H9 (cell line): Measurements from ENCODE around the gene HES6. TPM values are rescaled to one million over a fixed set of nuclear protein-coding genes. Genes with fewer than 3 reads are reported as not detected.

ENCODE experiments used
- DNase-seq: peaks from one replicate; pipeline ENCODE4 v3.0.0-alpha.2; 2017
- H2AFZ ChIP-seq: one replicate; pipeline ENCODE4 v1.6.1; 2013; ENCODE audit warnings: mild to moderate bottlenecking, low read length, control low read depth, moderate library complexity
- H2AK5ac ChIP-seq: 2 replicates; pipeline ENCODE4 v1.6.1; 2013; ENCODE audit warnings: low read length, control low read depth, mixed read lengths; ENCODE audit not compliant: insufficient read length
- H2BK120ac ChIP-seq: one replicate; pipeline ENCODE4 v1.6.1; 2013; ENCODE audit warnings: low read depth, mild to moderate bottlenecking, low read length, control low read depth, inconsistent platforms; ENCODE audit not compliant: poor library complexity, severe bottlenecking
- H2BK12ac ChIP-seq: 2 replicates; pipeline ENCODE4 v1.6.1; 2013; ENCODE audit warnings: low read length, control low read depth, mixed read lengths, low read depth; ENCODE audit not compliant: insufficient read length
- H2BK15ac ChIP-seq: 2 replicates; pipeline ENCODE4 v1.6.1; 2013; ENCODE audit warnings: low read depth, low read length, control low read depth
- H2BK20ac ChIP-seq: one replicate; pipeline ENCODE4 v1.6.1; 2013; ENCODE audit warnings: low read depth, mild to moderate bottlenecking, low read length, control low read depth, inconsistent platforms; ENCODE audit not compliant: poor library complexity, severe bottlenecking
- H2BK5ac ChIP-seq: 2 replicates; pipeline ENCODE4 v1.6.1; 2013; ENCODE audit warnings: low read length, control low read depth, mixed read lengths; ENCODE audit not compliant: insufficient read length
- H3K14ac ChIP-seq: 2 replicates; pipeline ENCODE4 v1.6.1; 2013; ENCODE audit warnings: low read length, control low read depth; ENCODE audit not compliant: insufficient read depth
- H3K18ac ChIP-seq: 2 replicates; pipeline ENCODE4 v1.6.1; 2013; ENCODE audit warnings: low read depth, mild to moderate bottlenecking, mixed read lengths, low read length, control low read depth; ENCODE audit not compliant: insufficient read length
- H3K23ac ChIP-seq: 2 replicates; pipeline ENCODE4 v1.6.1; 2013; ENCODE audit warnings: low read length, control low read depth, mixed read lengths, low read depth; ENCODE audit not compliant: insufficient read length
- H3K23me2 ChIP-seq: 2 replicates; pipeline ENCODE4 v1.6.1; 2013; ENCODE audit warnings: low read depth, mild to moderate bottlenecking, mixed read lengths, low read length, control low read depth; ENCODE audit not compliant: insufficient read length, poor library complexity, severe bottlenecking
- H3K27ac ChIP-seq: 2 replicates; pipeline ENCODE4 v1.5.1; 2013; ENCODE audit warnings: low read length, control low read depth, mixed read lengths, low read depth; ENCODE audit not compliant: insufficient read length
- H3K27me3 ChIP-seq: 2 replicates; pipeline ENCODE4 v1.6.1; 2013; ENCODE audit warnings: low read length, control low read depth, inconsistent platforms; ENCODE audit not compliant: insufficient read depth
- H3K4ac ChIP-seq: 2 replicates; pipeline ENCODE4 v1.6.1; 2013; ENCODE audit warnings: low read depth, mild to moderate bottlenecking, control low read depth, inconsistent platforms, low read length, moderate library complexity
- H3K4me1 ChIP-seq: 2 replicates; pipeline ENCODE4 v1.6.1; 2013; ENCODE audit warnings: low read length, control low read depth, inconsistent platforms; ENCODE audit not compliant: insufficient read depth
- H3K4me2 ChIP-seq: 2 replicates; pipeline ENCODE4 v1.6.1; 2013; ENCODE audit warnings: low read length, control low read depth, mixed read lengths; ENCODE audit not compliant: insufficient read length, insufficient read depth
- H3K56ac ChIP-seq: 2 replicates; pipeline ENCODE4 v1.6.1; 2013; ENCODE audit warnings: low read depth, mild to moderate bottlenecking, mixed read lengths, low read length, control low read depth; ENCODE audit not compliant: insufficient read length
- H3K79me1 ChIP-seq: 2 replicates; pipeline ENCODE4 v1.6.1; 2013; ENCODE audit warnings: low read depth, mild to moderate bottlenecking, moderate library complexity, low read length, control low read depth, inconsistent platforms; ENCODE audit not compliant: insufficient read depth, poor library complexity, severe bottlenecking
- H3K79me2 ChIP-seq: 2 replicates; pipeline ENCODE4 v1.6.1; 2013; ENCODE audit warnings: low read length, control low read depth, inconsistent platforms; ENCODE audit not compliant: insufficient read depth
- H3K9ac ChIP-seq: 2 replicates; pipeline ENCODE4 v1.6.1; 2013; ENCODE audit warnings: low read length, control low read depth, mixed read lengths; ENCODE audit not compliant: insufficient read length; ENCODE audit errors: extremely low read depth
- H3K9me3 ChIP-seq: one replicate; pipeline ENCODE4 v1.6.1; 2013; ENCODE audit warnings: low read depth, low read length, inconsistent platforms; ENCODE audit not compliant: control insufficient read depth
- H3T11ph ChIP-seq: one replicate; pipeline ENCODE4 v1.6.1; 2013; ENCODE audit warnings: mild to moderate bottlenecking, low read length, control low read depth, inconsistent platforms
- H4K20me1 ChIP-seq: one replicate; pipeline ENCODE4 v1.6.1; 2013; ENCODE audit not compliant: control insufficient read depth, insufficient read length, insufficient read depth
- H4K5ac ChIP-seq: 2 replicates; pipeline ENCODE4 v1.6.1; 2013; ENCODE audit warnings: low read depth, mild to moderate bottlenecking, mixed read lengths, low read length, control low read depth; ENCODE audit not compliant: insufficient read length
- H4K8ac ChIP-seq: replicated peaks from 2 replicates; pipeline ENCODE4 v1.6.1; 2013; ENCODE audit warnings: low read length, control low read depth, mixed read lengths, low read depth; ENCODE audit not compliant: insufficient read length
- H4K91ac ChIP-seq: 2 replicates; pipeline ENCODE4 v1.6.1; 2013; ENCODE audit warnings: low read depth, mild to moderate bottlenecking, moderate library complexity, mixed read lengths, low read length, control low read depth; ENCODE audit not compliant: insufficient read length
- H3K27ac Mint-ChIP-seq, 3 experiments: 2 replicates in 2 of 3; 3 replicates in 1 of 3; pipeline ENCODE4 v1.8.0; 2020 to 2021; ENCODE audit warnings: mixed read lengths in 3 of 3, mild to moderate bottlenecking in 1 of 3, moderate library complexity in 1 of 3
- H3K27me3 Mint-ChIP-seq: 2 replicates; pipeline ENCODE4 v1.8.0; 2021; ENCODE audit warnings: low read depth, mild to moderate bottlenecking, moderate library complexity, mixed read lengths
- H3K36me3 Mint-ChIP-seq, 3 experiments: 2 replicates in 2 of 3; 3 replicates in 1 of 3; pipeline ENCODE4 v1.8.0; 2020 to 2021; ENCODE audit warnings: low read depth in 3 of 3, mixed read lengths in 3 of 3; ENCODE audit not compliant: insufficient read depth in 1 of 3
- H3K4me1 Mint-ChIP-seq, 2 experiments: 2 replicates each; pipeline ENCODE4 v1.8.0; 2020; ENCODE audit warnings: mixed read lengths in 2 of 2
- H3K4me3 Mint-ChIP-seq, 2 experiments: 2 replicates in 1 of 2; 3 replicates in 1 of 2; pipeline ENCODE4 v1.8.0; 2020 to 2021; ENCODE audit warnings: mild to moderate bottlenecking in 2 of 2, mixed read lengths in 2 of 2, moderate library complexity in 1 of 2
- H3K9me3 Mint-ChIP-seq, 2 experiments: 2 replicates in 1 of 2; 3 replicates in 1 of 2; pipeline ENCODE4 v1.8.0; 2020; ENCODE audit warnings: mild to moderate bottlenecking in 2 of 2, mixed read lengths in 2 of 2, moderate library complexity in 1 of 2
- CTCF ChIP-seq: fragments of 200-600 bp; sonication (generic); conservative IDR thresholded peaks from 3 replicates; pipeline ENCODE4 v1.8.0; 2021; ENCODE audit warnings: antibody characterized with exemption, mild to moderate bottlenecking
- WGBS: extraction: QIAGEN DNeasy Blood & Tissue Kit; methylation state at CpG from one replicate; pipeline ENCODE4 v1.1.7; 2013; ENCODE audit warnings: missing lambda C conversion rate, low lambda C conversion rate, mixed read lengths; ENCODE audit not compliant: insufficient read length; ENCODE audit errors: extremely low coverage; 5-methylcytosine and 5-hydroxymethylcytosine counted together
- total RNA-seq: library from RNA; stranded (reverse); gene quantifications from 2 replicates; pipeline ENCODE4 v1.2.1, GENCODE V29; 2021

Gene HES6
- total RNA-seq, 1 experiment from 2014 or later = 27.1 TPM

- Histone ChIP-seq H2AFZ (no peak overlapping the region), H2BK5ac (no peak overlapping the region), H3K79me1 (no peaks in the 10 kb centered on the region), H4K5ac (no peak overlapping the region), H2BK12ac (no peak overlapping the region), H4K8ac (no peak overlapping the region), H3K23me2 (no peaks in the 10 kb centered on the region), H2BK120ac (no peak overlapping the region), H3K4me1 (no peaks in the 10 kb centered on the region), H3K79me2 (no peaks in the 10 kb centered on the region), H3K14ac (no peak overlapping the region; the same call in 1 of the 2 replicates), H2BK15ac (no peak overlapping the region), H2AK5ac (no peak overlapping the region), H3K27ac (no peak overlapping the region), H3K4ac (no peak overlapping the region), H3K23ac (no peak overlapping the region), H3K4me2 (no peak overlapping the region), H3K9me3 (no peaks in the 10 kb centered on the region), H3K56ac (no peak overlapping the region), H3K9ac (no peak overlapping the region), H4K91ac (no peak overlapping the region), H3K18ac (no peak overlapping the region), H2BK20ac (no peak overlapping the region), H4K20me1 (no peaks in the 10 kb centered on the region), H3T11ph (no peak overlapping the region), H3K27me3 (no peaks in the 10 kb centered on the region)
- Mint-ChIP-seq H3K27ac (no peak overlapping the region), H3K9me3 (no peaks in the 10 kb centered on the region), H3K27me3 (no peaks in the 10 kb centered on the region), H3K4me3 (no peak overlapping the region), H3K4me1 (peaks cover 0 to 2% of the 10 kb centered on the region in 2 experiments; a peak in 2 of 4 replicates), H3K36me3 (peaks cover 4 to 32% (median 15%) of the 10 kb centered on the region in 3 experiments; a peak in 6 of 7 replicates)
- WGBS = no CpG with 5 or more reads among the region's 35 CpGs
- no peak for DNase-seq
- TF ChIP-seq CTCF = no peak
Measured at GRCh38 chr2:238252766-238253630, 13.2 kb upstream of the HES6 start.
